HG03064 (cell line): ENCODE measurements around the gene PDE3A.

Source experiments
- ATAC-seq: cut with Tn5 transposase; IDR thresholded peaks from one replicate; pipeline ENCODE4 v1.9.1; 2021; ENCODE audit warnings: low read depth; ENCODE audit not compliant: unreplicated experiment

Gene PDE3A

DNA sequence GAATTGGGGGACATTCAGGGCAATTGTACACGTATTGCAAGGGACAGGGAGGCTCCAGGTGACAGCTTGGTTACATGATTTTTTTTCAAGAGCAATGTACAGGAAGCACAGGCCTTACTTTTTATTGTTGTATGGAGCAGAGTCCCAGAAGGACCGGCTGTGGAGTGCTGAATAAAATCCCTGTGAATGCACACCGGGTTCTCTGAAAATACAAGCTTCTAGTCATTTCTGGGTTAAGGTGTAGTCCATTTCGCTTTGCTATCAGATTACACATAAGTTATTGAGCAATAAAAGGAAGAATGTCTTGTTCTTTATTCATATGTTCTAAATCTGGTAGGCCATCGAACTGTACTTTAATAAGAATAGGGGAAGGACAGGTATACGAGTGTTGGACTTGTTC lies 52.2 kb downstream of the PDE3A start:
- ATAC-seq, result no peak

DNA sequence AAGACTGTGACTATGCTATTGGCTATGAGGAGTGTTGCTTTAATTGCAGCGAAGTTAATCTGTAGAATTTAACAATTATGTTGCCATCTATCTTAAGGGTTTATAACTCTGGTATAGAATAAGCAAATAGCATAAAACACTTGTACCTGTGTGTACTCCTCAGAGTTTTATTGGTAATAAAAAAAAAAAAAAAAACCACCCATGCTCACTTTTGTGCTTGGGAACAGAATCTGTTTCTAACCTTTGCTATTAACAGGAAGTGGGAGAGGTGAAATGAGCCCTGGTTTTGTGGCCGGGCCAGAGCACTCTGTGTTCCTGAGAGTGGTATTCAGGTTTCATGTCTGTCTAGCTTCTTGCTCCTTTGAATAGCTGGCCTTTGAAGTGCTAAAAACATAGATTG lies 53.1 kb downstream of the PDE3A start:
- ATAC-seq, result no peak

DNA sequence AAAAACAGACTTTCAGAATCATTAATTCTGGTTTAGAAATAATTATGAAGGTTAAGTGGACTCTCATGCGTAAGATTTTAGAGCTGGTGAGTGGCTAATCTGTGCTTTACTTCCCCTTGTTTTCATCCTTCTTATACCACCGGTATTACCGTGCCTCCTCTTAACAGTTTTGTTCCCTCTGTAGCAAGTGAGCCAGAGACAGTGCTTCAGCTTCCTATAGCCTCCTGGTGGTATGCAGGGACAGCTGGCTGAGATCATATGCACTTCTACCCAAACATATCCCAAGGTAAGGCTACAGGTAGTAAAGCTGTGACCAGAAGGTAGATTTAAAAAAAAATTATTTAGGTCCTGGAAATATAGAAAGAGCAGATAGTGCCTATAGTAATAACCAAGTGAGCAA lies 55.2 kb downstream of the PDE3A start:
- no peak for ATAC-seq

DNA sequence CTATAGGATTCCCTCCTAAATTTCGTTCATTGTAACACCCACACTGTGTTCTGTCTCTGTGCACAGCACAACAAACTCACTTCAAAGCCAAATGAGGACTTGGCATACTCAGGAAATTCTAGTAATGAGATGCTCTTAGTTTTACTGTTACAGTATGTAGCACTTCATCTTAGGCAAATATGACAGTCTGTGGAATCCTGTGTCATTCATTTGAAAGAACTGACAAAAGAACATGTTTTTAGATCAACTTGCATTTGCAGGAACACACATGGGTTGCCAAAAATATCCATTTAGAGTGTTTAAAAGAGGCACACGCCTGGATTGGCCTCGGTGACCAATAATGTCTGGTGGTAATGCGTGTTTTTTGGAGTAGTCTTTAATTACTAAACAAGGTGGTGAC lies 56.5 kb downstream of the PDE3A start:
- no peak for ATAC-seq

DNA sequence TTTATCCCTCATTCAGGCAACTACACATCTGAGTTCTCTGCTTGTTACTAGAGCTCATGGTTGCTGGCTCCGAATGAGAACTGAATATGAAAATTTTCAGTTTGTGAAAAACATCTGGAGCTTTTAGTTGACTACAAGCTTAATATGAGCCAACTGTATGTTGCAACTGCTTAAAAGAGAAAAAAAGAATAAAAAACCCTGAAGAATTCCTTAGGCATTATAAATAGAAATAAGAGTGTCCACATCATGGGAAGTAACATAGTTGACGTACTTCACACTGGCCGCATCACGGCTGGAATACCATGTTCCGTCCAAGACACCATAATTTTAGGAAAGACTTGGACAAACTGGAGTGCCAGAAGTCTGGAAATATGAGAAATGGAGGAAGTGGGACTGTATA lies 57.9 kb downstream of the PDE3A start:
- ATAC-seq, result no peak

DNA sequence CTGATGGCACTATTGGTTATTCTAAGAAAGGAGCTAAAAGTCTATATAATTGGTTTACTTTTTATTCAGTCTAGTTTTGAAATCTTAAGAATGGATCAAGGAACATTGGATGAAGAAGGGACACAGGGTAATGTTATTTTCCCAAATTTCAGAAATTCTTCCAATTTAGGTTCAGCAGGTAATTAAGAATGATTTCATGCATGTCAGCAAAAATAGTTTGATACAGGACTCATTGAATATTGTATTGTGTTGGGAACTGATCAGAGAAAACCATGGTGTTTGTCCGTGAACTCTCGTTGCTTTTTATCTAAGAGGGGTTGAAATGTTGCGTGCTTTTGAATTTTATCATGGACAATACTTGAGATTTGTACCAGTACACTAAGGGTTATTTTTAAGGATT lies 58.6 kb downstream of the PDE3A start:
- ATAC-seq, result no peak

DNA sequence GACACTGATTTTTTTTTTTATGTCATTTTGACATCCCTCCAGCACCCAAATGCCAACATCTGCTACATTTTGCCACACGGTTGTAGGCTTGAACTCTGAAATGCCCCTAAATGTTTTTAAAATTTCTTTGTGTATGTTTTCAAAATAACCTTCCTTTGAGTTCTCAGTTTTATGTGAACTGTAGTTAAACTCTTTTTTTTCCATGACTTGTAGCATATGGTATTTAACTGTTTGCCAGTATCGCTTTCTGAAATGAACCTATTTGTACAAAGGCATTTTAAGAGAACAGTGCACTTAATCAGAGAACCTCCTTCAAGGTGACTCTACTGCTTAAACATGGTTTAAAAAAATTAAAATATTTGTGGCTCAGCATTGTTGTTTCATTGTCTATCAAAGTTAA lies 61.5 kb downstream of the PDE3A start:
- no peak for ATAC-seq

DNA sequence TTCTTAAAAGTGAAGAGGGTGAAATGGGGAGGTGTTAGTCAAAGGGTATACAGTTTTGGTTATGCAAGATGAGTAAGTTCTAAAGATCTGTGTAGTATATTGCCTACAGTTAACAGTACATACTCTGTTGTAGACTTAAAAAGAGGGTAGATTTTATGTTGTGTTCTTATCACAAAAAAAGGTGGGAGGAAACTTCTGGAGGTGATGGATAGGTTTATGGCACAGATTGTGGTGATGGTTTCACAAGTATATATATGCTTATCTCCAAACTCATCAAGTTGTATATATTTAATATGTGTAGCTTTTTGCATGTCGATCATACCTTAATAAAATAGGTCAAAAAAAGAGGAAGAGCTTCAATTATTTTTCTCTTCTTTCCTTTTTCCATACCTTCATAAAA lies 64.0 kb downstream of the PDE3A start:
- no peak for ATAC-seq

DNA sequence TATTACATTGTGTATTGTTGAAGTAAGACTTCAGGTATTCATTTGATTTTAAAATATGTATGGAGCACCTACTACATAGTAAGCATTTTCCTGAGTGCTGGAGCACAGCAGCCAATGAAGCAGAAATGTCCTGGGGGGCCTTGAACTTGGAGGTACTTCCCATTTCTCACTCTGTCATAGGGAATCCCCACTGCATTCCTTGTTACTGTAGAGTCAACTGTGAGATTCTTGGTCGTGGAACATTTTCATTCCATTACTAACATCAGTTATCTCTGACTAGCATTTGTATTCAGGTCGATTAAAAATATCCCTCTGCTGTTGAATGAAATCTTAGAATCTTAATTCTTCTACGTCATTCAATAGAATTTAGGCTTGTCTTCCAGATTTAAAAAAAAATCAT lies 66.7 kb downstream of the PDE3A start:
- no peak for ATAC-seq

DNA sequence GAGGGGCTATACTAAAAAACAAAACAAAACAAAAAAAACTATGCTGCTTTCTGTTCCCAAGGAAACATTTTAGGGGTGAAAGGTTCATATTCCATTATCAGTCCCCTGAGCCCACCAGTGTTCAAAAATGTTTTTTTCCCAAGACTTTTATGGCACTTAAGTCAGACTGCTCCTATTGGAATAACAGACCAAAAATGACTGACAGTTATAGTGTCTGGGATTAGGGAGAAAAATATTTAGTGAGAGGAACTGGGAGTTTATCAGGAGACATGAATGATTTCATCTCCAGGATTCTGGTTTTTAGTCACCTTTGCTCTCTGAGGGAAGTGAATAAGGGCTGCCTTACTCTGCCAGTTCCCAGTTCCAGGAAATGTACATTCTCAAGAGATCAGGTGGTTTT lies 68.0 kb downstream of the PDE3A start:
- ATAC-seq, result no peak

DNA sequence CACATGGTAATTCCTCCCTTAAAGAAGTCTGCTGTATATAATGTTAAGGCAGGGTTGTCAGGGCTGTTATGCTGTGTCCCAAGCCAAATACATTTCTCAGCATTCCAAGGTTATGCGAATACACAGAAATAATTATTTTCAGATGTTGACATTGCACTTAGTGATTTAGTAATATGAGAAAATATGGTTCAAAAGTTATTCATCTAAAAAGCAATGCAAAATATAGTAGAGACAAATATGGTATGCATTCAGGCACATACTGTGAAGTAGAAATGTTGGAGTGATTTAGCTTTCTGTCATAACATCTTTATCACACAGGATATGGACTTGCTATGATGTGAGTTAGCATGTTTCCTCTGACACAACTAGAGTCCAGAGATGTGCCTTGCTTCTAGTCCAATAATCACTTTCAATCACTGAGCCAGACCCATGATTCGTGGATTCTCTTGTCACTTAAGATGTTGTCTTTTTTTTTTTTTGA lies 70.0 kb downstream of the PDE3A start:
- ATAC-seq, result no peak

DNA sequence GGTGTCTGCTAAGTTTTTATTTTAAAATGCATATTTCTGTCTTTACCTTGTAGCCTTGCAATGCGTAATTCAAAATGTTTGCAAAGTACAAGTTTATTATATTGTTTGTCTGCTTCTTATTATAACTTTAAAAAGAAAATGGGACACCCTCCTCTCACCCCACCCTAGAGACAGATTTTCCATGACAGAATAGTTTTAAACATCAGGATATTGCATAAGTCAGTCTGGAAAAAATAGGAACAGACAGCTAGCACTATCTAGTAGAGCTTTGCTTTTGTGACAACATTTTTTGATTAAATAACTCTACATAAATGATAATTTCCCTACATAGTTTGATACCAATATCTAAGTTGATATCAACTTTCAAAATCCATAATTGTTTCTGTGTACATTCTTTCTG lies 71.3 kb downstream of the PDE3A start:
- ATAC-seq, result no peak

DNA sequence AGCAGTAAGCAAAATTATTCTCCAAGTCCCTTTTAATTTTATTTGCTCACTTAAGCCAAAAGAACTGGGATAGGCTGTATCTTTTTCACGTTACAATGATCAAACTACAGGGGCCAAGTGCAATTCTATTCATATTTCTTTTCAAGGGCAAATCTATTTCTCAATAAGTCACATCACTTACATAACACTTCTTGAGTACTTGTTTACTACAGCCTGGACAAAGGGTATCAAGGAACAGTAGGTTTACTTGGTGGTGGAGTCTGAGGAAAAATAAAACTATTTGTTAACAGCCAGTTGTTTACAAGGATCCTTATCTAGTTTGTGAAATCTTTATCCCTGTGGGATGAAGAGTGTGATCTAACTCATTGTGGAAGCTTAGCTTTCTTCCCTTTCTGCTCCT lies 72.1 kb downstream of the PDE3A start:
- ATAC-seq, result no peak

DNA sequence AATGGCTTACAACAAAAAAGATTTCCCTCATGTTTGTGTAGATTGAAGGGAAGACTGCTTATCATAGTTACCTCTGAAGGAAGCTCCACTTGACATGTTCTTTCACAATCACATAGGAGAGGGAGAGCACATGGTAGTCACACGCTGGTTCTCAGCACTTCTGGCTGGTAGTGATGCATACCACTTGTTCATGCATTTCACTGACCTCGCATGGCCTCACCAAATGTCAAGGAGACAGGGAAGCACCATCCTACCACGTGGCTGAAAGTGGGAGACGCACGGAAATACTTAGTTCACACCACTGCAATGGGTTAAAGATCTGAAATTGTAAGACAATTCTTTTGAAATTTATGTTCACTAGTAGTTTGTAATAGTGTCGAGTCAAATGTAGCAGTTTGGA lies 74.0 kb downstream of the PDE3A start:
- ATAC-seq, result no peak

DNA sequence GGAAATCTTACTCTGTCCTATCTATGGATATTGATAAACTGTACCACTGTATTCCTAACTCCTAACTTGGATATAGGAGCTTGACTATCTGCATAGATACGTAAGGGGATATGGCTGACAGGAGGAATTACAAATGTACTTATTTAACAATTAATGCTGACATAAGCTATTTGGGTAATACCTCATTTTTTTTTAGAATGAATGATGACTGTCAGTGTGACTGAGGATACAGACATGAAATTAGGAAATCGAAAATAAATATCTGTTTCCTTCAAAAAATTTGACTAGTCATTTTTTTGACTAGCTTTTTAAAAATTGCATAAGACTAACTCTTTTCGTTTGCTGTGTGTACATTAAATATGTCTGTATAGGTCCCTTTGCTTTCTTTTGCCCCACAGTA lies 74.9 kb downstream of the PDE3A start:
- no peak for ATAC-seq

DNA sequence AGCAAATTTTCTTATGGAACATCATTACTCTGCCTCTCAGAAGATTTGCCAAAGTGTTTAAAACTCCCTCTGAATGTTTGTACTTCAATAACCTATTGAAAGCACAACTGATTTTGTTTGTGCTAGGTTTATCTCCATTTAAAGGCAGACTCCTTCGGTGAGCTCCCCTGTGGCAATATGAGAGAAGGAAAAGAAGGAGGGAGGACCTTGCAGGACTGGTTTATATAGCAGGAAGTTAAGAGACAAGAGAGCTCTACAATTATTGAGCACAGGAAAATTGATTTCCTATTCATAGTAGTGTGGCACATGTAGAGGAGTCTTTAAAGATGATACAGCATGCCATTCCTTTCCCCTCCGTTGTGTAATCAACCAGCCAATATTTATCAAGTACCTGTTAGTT lies 75.5 kb downstream of the PDE3A start:
- no peak for ATAC-seq

DNA sequence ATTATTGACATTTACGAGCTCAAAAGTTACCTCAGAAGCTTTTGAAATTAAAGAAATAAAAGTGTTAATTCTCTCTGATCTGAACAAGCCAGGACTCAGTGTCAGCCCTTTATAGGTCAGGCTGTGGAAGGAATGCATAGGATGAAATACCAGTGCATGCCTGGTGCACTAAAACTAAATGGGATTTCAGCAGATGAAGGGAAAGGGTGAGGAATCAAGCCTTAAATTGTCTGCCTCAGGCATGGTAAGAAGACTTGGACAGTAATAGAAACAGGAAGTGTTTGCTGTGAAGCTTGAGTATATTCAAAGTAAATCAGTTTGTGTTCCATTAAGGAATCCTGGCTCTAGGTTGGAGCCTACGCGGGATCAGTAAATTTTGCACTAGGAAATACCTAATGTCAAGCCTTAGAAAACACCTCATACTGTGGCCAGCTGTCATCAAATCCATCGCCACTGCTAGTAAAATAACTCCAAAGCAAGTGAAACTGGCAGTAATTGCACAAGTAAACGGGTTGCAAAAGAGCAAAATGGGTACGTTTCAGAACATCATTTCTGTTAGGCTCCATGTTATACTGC lies 76.3 kb downstream of the PDE3A start:
- ATAC-seq, result no peak

DNA sequence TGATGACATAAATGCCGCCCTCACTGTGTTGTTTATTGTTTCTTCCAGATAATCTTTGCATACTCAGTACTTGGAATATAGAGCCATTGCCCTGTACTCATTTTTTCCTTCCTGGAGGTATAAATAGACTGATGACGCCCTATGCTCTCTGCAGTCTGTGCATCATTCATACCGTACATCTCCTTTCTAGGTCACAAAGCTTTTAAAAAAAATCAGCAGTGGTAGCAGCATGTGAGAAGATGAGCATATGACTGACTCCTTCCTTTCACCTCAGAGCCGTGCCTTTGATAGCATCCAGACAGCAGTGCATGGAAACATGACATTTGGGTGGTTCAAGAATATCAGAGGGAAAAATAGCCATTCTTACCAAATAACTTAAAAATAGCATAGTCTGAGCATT lies 77.3 kb downstream of the PDE3A start:
- no peak for ATAC-seq

DNA sequence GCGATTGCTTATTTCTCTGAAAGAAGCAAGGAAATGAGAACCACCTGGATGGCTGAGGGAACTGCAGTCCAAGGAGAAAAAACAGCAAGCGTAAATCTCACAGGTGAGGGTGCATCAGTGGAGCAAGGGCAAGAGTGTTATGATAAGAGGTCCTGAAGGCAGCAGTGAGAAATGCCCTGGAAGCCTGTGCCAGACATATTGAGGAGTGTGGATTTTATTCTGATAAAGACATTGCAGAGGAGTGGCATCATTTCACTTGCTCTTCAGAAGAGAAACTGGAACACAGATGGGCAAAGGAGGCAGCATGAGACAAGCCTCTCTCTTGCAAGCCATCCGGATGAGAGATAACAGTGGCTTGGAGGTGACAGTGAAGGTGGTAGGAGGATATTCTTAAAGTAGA lies 78.5 kb downstream of the PDE3A start:
- no peak for ATAC-seq

DNA sequence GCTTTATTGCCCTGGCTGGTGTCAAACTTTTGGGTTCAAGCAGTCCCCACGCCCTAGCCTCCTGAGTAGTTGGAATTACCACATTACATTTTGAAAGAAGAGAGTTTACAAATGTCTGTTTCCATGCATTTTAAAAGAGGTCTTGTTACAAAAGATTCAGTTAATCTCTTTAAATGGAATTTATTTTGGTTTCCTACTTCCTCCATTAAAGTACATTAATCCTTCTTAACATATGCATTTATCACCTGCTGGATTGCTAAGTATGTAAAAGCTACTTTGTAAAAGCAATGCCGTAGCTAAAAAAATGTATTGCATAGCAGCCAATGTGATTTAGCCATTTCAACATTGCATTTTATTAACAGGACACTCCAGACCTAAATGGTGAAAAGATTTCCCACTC lies 80.4 kb downstream of the PDE3A start:
- ATAC-seq, result no peak

DNA sequence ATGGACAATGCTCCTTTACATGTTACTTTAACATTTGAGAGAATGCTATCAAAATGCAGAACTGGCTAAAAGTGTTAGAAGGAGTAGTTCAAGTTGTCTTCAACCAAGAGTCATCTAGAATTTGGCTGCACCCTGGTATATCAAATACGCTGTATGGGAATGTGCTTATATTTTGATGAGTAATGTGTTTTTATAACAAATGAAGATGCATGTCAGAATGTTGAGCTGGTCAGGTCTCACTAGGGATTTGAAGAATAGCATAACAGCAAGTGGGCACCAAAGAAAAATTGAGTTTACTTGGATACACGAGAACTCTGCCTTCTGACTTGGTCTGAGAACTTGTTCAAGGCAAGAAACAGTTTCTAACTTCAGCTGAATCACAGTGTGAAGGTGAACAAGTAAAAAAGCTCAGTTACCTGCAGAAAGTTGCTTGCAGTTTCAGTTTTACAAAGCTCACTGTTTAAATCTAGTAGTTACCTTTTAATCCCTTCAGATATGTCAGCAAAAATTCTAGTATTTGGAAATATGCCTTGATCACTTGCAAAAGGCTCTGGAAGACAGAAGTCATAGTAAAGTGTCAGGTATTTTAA lies 82.3 kb downstream of the PDE3A start:
- ATAC-seq, result no peak

DNA sequence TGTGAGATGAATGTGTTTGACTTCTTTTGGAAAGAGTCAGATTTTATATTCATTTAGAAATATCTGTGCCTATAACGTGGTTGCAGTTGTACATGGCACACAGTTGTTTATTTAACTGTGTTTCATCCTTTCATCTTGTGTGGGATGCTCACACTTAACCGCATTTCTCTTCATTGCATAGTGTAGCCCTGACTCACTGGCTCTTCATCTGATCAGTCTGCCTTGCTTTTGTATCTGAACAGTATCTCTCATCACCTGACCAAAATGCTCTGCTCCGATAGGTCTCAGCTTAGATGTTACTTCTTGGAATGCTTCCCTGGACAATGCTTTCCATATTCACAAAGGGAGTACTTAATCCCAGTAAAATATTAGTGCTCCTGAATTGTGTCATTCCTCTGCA lies 83.4 kb downstream of the PDE3A start:
- no peak for ATAC-seq

DNA sequence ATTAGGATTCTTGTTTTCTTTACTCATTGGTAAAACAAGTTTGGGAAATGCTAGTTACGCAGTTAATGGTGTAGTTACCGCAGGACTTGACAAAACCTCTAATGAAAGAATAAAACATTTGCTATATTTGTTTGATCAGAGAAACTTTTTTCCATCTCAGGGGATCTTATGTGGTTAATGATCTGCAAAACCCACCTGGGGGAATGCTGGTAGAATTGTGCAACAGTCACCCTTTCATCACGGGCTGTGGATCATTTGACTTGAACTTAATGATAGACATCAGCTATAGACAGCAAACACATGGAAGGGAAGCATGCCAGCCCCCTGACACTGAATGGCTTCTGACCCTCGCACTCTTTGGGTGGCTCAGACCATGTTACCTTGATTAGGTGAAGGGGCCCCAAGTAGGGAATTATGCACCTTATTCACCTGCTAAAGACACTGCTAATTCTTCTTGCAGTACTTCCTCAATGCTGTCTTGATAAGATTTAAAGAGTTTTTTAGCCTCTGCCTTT lies 84.2 kb downstream of the PDE3A start:
- ATAC-seq, result no peak
